Measurements from ENCODE around the gene STAT5A.

STAT5A gene

DNA sequence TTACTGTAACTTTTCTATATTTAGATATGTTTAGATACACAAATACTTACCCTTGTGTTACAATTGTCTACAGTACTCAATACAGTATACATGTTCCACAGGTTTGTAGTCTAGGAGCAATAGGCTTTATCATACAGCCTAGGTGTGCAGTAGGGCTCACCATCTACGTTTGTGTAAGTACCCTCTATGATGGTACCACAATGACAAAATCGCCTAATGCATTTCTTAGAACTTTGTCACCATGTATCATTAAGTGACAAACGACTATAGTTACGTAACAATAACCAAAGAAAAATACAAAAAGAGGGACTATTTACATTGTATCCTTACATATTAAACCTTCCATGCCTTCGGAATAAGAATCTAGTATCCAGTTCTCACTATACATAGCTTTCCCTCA is 20.1 kb upstream of the STAT5A start:
- no peak for DNase-seq (ENCODE audit: low read depth, low spot score)

DNA sequence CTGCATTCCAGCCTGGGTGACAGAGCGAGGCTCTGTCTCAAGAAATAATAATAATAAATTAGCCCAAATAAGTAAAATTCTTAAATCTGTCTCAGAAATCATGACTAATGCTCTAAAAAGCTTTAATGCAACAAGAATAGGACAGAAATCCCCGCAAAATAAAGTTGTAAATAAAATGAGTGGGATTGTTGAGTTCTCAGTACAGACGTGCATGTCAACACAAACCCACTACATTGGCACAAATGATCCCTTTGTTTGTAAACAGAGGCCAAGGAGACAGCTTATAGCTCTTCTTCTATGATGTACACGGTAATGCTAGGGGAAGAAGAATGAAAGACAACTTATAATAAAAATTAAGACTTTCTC is 18.1 kb upstream of the STAT5A start:
- DNase-seq (ENCODE audit: low read depth, low spot score), result no peak

DNA sequence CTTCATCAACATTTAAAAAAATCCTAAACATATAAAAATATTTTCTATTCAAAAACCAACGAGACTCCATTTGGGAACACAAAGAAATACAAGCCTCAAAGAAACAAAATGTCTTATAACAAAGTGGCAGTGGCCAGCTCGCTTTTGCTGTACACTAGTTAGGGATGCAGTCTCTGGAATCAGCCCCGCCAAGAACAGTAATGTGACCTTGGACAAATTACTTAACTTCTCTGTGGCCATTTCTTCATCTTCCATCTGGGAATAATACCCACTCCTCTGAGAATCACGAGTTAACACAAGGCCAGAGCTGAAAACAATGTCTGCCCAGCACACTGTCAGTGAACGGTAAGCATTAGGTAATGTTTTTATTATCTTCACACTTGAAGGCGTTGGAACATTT is 17.7 kb upstream of the STAT5A start:
- no peak for DNase-seq (ENCODE audit: low read depth, low spot score)

DNA sequence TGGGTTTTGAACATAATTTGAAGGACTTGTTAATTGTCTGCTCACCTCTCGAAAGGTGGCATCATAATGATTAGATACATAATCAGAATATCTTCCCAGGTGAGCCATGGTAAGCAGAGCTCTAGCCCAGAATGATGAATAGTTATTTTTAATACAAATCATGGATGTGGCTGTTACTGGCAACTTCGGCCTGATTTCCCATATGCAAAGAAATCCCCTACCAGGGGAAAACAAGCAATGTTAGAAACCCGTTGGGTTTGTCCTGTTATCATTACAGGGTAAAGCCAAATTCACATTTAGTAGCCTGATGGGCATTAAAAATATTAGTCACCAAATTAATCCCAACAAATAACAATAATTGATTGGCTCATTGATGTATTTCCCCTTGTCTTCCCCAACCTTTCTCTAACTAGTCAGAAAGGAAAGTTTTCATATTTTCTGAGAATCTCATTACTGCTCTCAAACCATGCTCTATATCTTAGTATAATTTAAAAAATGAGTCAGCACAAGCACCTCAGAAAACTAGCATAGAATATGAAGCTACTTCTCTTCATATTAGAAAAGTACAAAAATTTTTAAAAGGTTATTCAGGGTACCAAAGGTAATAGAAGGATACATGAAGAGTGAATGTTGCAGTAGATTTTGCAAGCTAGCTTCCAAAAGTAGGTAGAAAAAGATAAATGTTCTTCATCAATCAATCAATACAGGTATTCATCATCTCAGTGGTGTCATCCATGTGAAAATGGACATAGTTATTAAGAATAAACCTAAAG is 17.1 kb upstream of the STAT5A start:
- no peak for DNase-seq (ENCODE audit: low read depth, low spot score)

DNA sequence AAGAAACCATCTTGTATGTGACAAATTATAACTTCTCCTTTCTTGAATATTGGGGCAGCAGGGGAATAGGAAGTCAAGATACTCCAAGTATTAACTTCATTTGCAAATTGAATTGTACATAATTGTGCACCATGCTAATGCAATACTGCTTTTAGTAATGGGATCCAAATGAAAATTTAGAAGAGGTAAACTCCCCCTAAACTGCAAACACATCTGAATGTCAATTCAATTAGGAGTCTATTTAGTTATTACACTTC is 16.6 kb upstream of the STAT5A start:
- no peak for DNase-seq (ENCODE audit: low read depth, low spot score)

DNA sequence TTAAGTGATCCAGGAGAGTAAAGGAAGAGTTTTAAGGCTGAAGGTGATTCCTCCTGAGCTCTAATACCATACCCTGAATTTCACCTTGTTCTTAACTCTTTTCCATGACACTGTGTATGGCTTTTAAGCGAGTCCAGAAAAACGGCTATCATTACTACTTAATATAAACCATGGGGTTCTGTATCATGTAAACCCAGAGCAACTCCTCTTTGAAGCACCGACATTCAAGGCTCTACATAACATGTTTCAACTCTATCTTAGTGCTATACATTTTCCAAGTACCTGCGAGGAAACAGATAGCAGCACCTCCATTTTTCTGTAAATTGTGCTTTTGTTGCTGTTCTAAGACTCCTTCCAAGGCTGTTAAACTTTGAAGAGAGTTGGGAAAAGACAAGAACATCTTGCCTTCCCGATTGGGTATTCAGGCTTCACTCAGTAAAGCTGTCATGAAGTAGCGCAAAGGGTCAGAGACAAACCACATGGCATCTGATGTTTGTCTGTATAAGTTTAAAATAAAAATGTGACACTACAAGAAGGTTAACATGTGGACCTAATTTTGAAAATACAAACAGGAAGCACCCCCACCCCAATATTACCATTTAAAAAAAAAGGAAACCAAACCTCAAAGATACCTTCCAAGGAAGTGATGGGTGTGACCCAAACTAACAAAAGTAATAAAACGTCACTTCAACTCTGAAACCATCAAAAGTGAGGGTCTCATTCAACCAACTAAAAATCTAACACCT is 16.0 kb upstream of the STAT5A start:
- no peak for DNase-seq (ENCODE audit: low read depth, low spot score)

DNA sequence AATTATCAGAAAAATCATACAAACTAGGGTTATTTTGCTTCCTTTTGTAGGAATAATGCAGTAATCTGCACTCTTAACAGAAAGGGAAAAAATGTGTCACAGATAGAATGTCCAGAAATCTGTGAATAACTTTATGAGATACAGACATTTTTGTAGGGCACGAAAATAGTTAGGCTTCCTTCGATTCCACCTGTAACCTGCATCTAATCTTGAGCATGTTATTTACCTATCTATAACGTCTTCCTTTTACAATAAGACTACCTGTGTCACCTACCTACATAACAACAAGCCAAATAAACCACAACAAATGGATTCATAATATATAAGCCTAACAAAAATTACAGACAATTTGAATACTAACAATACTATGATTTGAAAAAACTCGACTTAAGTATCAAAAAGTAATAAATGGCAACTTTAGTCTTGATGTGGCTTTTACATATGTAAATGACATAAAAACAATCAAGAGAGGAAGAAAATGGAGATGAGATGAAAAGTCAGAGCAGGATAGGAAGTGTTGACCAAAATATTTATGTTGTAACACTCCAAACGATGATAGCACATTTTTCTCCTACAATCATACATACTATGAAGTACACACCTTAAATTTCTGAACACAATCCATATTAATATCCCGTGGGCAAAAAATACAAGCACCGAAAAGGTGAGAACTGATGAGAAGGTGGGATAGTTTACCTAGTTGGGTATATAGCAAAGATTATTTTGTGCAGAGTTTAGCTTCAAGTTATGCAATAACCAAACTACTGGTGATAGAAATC is 14.6 kb upstream of the STAT5A start:
- no peak for DNase-seq (ENCODE audit: low read depth, low spot score)

DNA sequence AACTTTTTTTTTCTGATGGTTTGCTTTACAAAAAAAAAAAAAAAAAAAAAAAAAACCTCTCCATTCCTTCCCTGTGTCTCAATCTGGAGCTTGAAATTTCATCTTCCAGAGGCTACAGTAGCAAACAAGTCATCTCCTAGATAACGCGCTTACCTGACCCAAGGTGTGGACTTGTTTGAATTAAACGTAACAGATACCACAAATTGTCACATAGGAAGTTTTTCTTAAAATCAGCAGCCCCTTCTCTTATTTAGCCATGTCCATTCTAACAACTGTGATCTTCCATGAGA is 14.1 kb upstream of the STAT5A start:
- no peak for DNase-seq (ENCODE audit: low read depth, low spot score)

DNA sequence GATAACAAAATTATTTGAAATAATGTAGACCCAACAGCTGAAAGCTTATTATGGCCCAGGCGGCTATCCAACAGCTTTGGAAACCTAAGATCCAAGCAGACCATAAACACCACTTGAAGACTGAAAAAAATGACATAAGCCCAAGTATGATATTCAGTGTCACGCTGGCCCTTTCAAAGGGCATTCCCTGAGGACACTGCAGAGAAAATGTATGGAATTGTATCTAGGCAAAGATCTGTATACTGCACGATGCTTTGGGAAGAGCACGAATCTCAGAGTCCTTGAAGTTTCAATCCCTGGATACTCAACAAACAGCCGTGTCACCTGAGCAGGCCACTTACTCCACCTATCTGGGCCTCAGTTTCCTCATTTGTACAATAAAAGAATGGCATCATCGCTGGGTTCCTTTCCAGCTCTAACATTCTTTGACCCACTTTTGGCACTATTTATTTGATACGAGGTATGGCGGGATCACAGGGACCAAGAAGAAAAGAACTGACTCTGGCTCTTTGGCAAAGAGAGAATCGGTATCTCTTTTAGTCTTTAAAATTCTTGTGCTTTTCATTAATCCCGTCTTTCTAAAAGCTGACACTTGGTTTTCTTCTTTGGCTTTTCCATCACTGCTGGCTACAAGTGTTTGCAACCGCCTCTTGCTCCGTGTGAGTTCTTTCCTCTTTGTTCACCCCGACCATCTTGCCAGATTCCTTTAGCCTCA is 13.3 kb upstream of the STAT5A start:
- no peak for DNase-seq (ENCODE audit: low read depth, low spot score)

DNA sequence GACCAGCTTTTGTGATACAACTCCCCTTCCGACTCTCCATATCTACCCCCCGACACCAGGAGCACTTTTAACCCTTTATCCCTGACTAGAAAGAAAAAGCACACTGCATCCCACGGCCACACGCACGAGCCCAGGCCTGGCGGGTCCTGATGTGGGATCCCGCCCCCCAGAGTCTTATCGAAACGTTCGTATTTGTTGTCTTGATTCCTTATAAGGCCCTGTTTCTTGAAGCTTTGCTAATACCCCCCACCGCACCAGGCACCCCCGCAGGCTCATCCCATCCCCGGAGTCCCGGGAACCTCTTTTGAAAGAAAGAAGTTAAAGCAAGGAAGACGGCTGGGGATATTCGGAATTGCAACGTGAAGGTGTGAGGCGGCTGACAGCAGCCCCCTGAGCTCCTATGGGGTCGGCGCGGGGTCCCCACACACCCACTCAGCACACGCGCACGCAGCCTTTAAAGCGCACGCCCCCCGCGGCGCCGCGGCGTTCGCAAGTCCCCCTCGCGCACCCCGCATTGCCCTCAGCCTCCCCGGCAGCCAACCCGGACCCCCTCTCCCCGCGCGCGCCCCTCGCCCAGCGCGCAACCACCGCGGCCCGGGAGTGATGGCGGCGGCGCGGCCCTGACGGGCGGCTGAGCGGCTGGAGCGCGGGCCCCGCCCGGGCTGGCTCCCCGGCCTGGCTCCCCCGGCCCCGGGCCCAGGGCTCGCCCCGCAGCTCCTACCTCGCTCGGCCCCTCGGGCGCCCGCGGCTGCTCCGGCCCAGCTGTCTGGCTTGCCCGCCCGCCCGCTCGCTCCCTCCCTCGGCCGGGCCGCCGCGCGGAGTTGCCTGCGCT is 12.6 kb upstream of the STAT5A start:
- DNase-seq (ENCODE audit: low read depth, low spot score), result peak; percentile 56

DNA sequence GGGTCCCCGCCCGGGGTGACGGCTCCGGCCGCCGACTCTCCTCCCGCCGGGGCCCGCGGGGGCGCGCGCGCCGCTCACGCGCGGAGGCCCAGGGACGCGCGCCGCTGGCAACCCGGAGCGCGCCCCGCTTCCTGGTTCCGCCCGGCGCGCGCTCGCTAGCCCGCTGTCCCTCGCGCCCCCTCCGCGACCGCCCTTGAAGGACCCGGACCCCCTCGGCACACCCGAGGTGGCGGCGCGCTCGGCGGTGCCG is 12.0 kb upstream of the STAT5A start, which contains the start of gene STAT5B:
Gene STAT5B (minus strand): TSS at position 33 of the 250 bp plus-strand sequence. CDS start 44,264 bp downstream, outside the sequence.
- no peak for DNase-seq (ENCODE audit: low read depth, low spot score)

DNA sequence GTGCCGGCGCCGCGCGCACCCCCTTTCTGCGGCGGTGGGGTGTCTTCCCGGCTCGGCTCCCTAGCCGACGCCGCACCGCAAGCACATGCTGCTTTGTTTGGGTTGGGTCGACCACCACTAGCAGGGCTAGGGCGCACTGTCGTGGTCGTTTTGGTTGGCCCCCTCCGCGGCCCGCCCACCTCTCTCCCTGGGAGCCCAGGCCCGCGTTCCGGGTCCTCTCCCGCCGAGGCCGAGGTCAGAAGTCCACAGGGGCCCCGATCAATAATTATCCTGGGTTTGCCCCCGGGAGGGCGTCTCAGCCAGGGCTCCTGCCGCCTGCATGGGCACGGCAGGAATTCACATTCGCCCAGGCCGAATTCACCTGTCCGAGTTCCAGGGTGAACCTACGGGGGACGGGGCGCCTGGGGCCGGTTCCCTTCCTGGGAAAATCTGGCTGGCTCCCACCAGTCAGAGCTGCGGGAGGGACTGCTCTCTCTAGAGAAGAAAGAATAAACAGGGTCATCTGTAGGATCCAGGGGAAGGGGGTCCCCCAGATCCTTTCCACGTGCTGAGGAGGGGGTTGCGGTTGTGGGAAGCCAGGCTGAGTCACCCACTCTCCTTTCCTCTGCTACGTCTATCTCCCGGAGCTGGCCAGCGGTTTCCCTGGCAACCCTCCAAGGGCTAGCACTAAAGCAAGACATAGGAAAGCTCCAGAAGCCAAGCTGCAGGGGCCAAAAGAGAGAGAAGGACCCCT is 11.5 kb upstream of the STAT5A start:
- peak; percentile 61 for DNase-seq (ENCODE audit: low read depth, low spot score)

DNA sequence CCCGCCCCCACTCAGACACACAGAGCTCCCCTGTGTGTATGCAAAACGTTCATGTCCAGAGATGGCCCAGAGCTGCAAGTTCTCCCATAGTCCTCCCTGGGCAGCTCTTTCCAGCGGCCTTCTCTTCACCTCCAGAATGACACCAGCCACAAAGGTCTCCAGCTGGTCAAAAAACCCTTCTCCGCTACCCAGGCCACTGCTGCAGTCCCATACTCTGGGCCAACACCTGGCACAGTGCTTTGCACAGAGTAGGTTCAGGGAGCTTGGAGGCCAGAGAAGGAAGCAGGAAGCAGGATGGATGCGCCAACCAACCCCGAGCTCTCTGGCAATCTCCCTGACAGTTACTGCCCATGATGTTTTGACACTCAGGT is 11.0 kb upstream of the STAT5A start:
- DNase-seq (ENCODE audit: low read depth, low spot score), result no peak

DNA sequence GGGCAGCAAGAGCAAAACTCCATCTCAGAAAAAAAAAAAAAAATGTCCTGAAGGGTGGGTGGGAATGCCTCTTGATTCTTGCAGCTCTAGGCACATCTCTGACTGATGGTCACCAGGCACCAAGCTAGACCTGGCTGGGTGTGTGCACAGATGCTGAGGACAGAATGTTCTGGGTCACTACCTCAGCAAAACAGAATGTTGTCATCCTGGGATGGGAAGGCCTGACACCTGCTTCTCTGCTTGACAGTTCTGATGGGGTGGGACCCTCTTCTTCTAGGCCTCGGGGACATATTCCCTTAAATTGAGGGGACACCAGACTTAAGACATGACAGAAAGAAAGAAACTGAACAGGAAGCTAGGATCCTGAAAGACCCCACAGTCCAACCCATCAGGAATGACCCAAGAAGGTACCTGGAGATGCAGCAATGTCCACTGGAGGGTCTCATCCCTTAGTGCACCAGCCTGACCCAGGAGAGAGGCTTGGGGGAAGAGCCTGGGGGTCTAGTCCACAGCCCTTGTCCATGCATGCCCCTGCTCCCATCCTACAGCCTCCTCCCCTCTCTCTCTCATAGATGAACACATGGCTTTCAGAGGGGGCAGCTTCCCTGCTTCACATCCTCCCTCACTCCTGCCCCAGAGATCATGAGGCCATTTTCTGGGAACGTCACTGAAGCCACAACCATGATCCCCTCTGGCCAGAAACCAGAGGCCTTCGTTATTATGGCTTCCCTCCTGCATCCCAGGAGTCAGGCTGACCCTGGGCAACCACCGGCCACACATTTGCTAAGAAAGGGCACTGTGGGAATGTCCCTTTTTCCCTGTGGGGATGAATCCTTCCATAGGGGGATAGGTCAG is 8.3 kb upstream of the STAT5A start:
- no peak for DNase-seq (ENCODE audit: low read depth, low spot score)

DNA sequence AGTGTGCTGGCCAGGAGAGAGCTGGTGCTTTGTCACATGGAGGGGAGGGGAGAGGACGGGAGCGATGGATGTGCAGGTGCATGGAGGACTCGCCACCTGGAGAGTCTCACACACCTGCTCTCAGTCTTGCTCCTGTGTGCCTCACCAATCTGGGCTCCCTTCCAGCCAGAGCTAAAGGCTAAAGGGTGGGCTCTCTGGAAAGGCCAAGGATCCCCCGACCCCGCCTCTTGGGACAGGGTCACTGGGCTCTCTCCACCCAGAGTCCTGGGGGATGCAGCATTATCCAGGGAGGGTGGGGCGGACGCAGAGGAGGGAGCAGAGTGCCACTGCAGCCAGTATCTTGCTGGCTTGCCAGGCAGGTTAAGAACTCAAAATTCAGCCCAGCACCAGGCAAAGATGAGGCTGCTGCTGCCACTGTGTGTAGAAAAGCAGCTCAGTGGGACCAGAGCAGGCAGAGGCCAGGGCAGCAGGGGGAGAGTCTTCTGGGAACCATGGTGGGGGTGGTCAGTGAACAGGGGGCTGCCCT is 6.7 kb upstream of the STAT5A start:
- DNase-seq (ENCODE audit: low read depth, low spot score), result no peak

DNA sequence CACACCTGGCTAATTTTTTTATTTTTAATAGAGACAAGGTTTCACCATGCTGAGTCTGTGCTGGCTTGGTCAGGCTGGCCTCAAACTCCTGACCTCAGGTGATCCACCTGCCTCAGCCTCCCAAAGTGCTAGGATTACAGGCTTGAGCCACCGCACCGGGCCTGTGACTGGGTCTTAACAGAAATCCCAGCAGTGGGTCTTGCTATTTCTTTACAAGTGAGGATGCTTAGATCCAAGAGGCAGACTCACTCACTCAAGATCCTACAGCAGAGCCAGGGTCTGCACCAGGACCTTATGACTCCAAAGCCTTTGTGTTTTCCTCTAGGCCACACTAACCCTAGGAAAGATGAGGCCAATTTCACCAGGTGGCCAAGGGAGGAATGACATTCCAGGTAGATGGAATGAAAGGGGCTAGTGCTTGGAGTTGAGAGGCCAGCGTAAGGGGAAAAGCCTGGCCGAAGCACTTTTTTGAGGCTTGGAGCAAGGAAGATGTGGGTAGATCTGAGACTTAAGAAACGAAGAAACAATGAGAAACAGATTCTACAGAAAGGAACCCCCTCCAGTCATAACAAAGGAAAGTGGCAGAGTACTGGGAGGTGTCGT is 5.7 kb upstream of the STAT5A start:
- DNase-seq (ENCODE audit: low read depth, low spot score), result peak; percentile 57

DNA sequence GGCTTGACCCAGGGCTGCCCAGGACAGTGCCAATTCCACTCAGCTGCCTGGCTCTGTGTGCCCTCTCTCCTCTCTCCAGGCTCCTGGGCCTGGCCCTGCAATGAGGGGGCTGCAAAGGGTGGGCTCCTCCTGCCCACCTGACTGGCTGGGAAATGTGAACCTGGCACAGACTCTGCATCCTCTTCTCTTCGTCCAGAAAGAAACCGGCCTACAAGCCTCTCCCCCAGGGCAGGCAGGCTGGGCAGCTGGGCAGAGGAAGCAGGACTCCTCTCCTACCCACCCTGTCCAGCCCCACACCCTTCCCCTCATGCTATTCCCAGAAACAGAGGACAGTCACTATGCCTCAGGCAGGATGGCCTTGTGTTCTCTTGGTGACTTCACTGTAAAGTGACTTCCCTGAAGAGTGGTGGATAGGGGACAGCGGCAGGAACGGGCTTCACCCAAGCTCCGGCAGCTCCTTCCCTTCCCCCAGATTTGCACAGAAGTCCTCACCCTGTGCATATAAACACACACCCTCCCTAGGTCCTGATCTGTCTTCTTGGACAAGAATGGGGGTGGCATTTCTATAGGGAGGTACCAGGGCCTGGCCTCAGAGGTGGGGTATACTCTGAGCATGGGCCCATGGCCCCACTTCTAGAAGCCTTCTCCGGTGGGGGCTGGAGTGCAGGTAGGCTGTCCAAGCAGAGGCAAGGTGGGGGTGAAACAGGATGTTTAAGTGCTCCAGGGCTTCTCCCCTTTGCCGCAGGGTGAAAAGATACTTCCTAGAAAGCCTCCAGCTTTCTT is 4.9 kb upstream of the STAT5A start:
- no peak for DNase-seq (ENCODE audit: low read depth, low spot score)

DNA sequence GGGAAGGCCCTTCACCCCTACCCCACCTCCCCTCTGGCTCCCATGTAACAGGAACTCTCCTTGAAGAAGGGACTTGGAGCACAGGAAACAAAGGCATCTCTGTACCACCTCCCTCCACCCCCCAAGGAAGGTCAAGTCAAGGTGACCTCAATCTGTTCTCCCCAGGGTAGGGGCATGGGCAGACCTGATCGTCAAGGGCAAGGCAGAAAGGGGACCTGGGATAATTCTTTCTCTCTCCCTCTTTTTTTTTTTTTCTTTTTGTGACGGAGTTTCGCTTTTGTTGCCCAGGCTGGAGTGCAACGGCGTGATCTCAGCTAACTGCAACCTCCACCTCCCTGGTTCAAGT is 4.3 kb upstream of the STAT5A start:
- no peak for DNase-seq (ENCODE audit: low read depth, low spot score)

DNA sequence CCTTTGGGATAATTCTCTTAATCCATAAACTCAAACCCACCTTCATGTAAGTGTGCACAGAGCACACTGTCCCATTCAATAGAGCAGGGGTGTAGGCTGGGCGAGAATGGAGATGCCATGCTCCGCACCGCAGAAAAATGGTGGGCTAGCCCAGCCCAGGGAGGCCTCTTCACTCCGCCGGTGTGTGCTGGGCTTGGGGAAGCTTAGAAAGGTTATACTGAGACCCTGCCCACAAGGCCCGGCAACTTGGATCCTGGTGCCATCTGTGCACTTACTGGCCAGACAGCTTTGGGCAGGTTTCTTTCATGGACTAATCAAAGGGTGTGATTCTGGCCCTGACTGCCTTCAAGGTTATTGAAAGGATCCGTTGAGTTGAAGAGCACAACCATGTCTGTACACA is 3.7 kb upstream of the STAT5A start:
- no peak for DNase-seq (ENCODE audit: low read depth, low spot score)

Data from ELF-1 (cell line).